HL-60 (cell line): ENCODE data around the gene WDR5.

Experiments used
- DNase-seq, 2 experiments: peaks; one replicate each; pipeline ENCODE4 v3.0.0-alpha.2; 2010 to 2020; ENCODE audit warnings: low read depth in 1 of 2, low spot score in 1 of 2
- H3K27ac ChIP-seq: fragments of 250-450 bp; sonication (Bioruptor Pico); replicated peaks from 2 replicates; pipeline ENCODE4 v1.5.1; 2020; ENCODE audit warnings: mild to moderate bottlenecking, moderate library complexity
- H3K27me3 ChIP-seq: fragments of 250-450 bp; sonication (Bioruptor Pico); 2 replicates; pipeline ENCODE4 v1.5.1; 2021; ENCODE audit warnings: mild to moderate bottlenecking, moderate library complexity; ENCODE audit not compliant: insufficient read depth, poor library complexity, severe bottlenecking
- H3K4me3 ChIP-seq: replicated peaks from 2 replicates; pipeline ENCODE4 v1.5.1; 2011; ENCODE audit warnings: mild to moderate bottlenecking, control low read depth, low read length; ENCODE audit not compliant: insufficient read depth
- GABPA ChIP-seq: IDR thresholded peaks from 2 replicates; pipeline ENCODE4 v1.6.1; 2012; ENCODE audit warnings: low read depth
- POLR2AphosphoS5 ChIP-seq: IDR thresholded peaks from 2 replicates; pipeline ENCODE4 v1.6.1; 2012; ENCODE audit warnings: low read depth
- REST ChIP-seq: IDR thresholded peaks from 2 replicates; pipeline ENCODE4 v1.6.1; 2012; ENCODE audit warnings: low read depth; ENCODE audit not compliant: insufficient replicate concordance
- SPI1 ChIP-seq: IDR thresholded peaks from 2 replicates; pipeline ENCODE4 v1.6.1; 2012; ENCODE audit warnings: low read depth, mild to moderate bottlenecking, borderline replicate concordance
- TF ChIP-seq, protein P1 (sequence below): IDR thresholded peaks from one replicate; pipeline ENCODE4 v1.5.1; 2011; ENCODE audit warnings: low read length, control low read depth, inconsistent platforms; ENCODE audit not compliant: insufficient read depth

WDR5 gene

GRCh38 chr9:134128727-134129679 lies 6.9 kb upstream of the WDR5 start:
- DNase-seq: no peak
- H3K27ac ChIP-seq: no peak overlapping the region
- no peaks in the 10 kb centered on the region for H3K27me3 ChIP-seq
- H3K4me3 ChIP-seq: no peak overlapping the region
- TF ChIP-seq SPI1 (no peak), REST (no peak), POLR2AphosphoS5 (no peak), GABPA (no peak)
- TF ChIP-seq, protein P1, sequence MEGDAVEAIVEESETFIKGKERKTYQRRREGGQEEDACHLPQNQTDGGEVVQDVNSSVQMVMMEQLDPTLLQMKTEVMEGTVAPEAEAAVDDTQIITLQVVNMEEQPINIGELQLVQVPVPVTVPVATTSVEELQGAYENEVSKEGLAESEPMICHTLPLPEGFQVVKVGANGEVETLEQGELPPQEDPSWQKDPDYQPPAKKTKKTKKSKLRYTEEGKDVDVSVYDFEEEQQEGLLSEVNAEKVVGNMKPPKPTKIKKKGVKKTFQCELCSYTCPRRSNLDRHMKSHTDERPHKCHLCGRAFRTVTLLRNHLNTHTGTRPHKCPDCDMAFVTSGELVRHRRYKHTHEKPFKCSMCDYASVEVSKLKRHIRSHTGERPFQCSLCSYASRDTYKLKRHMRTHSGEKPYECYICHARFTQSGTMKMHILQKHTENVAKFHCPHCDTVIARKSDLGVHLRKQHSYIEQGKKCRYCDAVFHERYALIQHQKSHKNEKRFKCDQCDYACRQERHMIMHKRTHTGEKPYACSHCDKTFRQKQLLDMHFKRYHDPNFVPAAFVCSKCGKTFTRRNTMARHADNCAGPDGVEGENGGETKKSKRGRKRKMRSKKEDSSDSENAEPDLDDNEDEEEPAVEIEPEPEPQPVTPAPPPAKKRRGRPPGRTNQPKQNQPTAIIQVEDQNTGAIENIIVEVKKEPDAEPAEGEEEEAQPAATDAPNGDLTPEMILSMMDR: no peak

- DNase-seq: no peak
- no peak overlapping the region for H3K4me3 ChIP-seq
- no peak for TF ChIP-seq POLR2AphosphoS5
- TF ChIP-seq REST: no peak
- TF ChIP-seq, protein P1: no peak
- TF ChIP-seq SPI1: no peak
- no peak overlapping the region for H3K27ac ChIP-seq
- no peaks in the 10 kb centered on the region for H3K27me3 ChIP-seq
Observed at GRCh38 chr9:134130503-134131375, 5.1 kb upstream of the WDR5 start.

DNA sequence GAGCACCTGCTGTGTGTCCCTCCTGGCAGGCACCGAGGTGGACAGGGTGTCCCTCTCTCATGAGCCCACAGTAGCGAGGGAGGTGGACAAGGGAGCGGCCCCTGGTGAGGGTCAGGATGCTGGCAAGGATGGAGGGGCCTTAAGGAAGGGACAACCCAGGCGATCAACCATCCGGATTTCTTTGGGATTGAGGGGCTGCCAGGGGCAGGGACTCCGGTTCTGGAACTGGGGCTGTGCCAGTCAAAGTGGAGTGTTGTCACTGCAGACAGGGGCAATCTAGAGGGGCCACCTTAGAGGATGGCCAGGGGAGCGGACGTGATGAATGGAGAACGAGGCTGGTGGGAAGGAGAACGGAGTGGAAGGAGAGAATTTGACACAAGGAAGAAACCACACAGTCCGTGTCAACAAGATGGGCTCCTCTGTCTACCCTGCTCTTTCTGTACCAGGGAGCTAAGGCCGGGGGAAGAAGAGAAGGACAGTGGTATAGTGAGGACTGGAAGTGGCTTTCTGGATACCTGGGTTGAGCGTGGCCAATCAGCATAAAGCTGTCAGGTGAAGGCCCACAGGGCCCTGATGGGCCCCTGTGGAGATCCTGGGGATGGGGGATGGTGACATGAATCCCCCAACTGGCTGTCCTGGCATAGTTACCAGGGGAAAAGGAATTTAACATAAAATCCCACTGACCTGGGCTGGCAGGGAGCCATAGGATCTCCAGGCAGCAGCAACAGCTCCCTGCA lies 4.2 kb upstream of the WDR5 start:
- no peak overlapping the region for H3K4me3 ChIP-seq
- H3K27me3 ChIP-seq: no peaks in the 10 kb centered on the region
- no peak overlapping the region for H3K27ac ChIP-seq
- DNase-seq: no peak
- TF ChIP-seq GABPA (no peak), SPI1 (no peak), REST (no peak)
- TF ChIP-seq, protein P1: no peak
